ENCODE data around the gene HMCN1. TPM values are rescaled to one million over a fixed set of nuclear protein-coding genes. Genes with fewer than 3 reads are reported as not detected.

Gene HMCN1
- polyA plus RNA-seq, 2 donors, result 0.83 to 1.9 TPM

- H3K9me3 ChIP-seq (ENCODE audit: control insufficient read depth in 2 of 2, insufficient read depth in 1 of 2, low read depth in 1 of 2, low read length in 1 of 2), result no peaks in the 10 kb centered on the region
- H3K27ac ChIP-seq (ENCODE audit: low read depth in 2 of 2, low read length in 1 of 2), result no peak overlapping the region
- H3K36me3 ChIP-seq (ENCODE audit: control insufficient read depth in 2 of 2, insufficient read depth in 2 of 2, low read length in 1 of 2), result no peaks in the 10 kb centered on the region
- no peak overlapping the region for H3K4me3 ChIP-seq (ENCODE audit: low read depth in 1 of 2, low read length in 2 of 2)
- WGBS, 2 donors, result 68 to 77% methylated on average over 3 of the region's 3 CpGs
- H3K4me1 ChIP-seq (ENCODE audit: control insufficient read depth in 2 of 2, insufficient read depth in 2 of 2, low read length in 1 of 2), result no peaks in the 10 kb centered on the region
- H3K27me3 ChIP-seq (ENCODE audit: control insufficient read depth in 1 of 2, insufficient read depth in 2 of 2, low read length in 2 of 2), result no peaks in the 10 kb centered on the region
Observed at GRCh38 chr1:185856482-185856881, 122.3 kb downstream of the HMCN1 start.

- Histone ChIP-seq H3K4me1 (ENCODE audit: control insufficient read depth in 2 of 2, insufficient read depth in 2 of 2, low read length in 1 of 2) (no peaks in the 10 kb centered on the region), H3K27me3 (ENCODE audit: control insufficient read depth in 1 of 2, insufficient read depth in 2 of 2, low read length in 2 of 2) (no peaks in the 10 kb centered on the region), H3K4me3 (ENCODE audit: low read depth in 1 of 2, low read length in 2 of 2) (no peak overlapping the region), H3K36me3 (ENCODE audit: control insufficient read depth in 2 of 2, insufficient read depth in 2 of 2, low read length in 1 of 2) (no peaks in the 10 kb centered on the region), H3K9me3 (ENCODE audit: control insufficient read depth in 2 of 2, insufficient read depth in 1 of 2, low read depth in 1 of 2, low read length in 1 of 2) (no peaks in the 10 kb centered on the region), H3K27ac (ENCODE audit: low read depth in 2 of 2, low read length in 1 of 2) (no peak overlapping the region)
- 48 to 60% methylated on average over 2 of the region's 2 CpGs for WGBS, 2 donors
Observed at GRCh38 chr1:185857442-185857841, 123.3 kb downstream of the HMCN1 start.

- no peaks in the 10 kb centered on the region for H3K9me3 ChIP-seq (ENCODE audit: control insufficient read depth in 2 of 2, insufficient read depth in 1 of 2, low read depth in 1 of 2, low read length in 1 of 2)
- no peaks in the 10 kb centered on the region for H3K36me3 ChIP-seq (ENCODE audit: control insufficient read depth in 2 of 2, insufficient read depth in 2 of 2, low read length in 1 of 2)
- WGBS, 2 donors, result 93 to 96% methylated on average over 1 of the region's 1 CpG
- no peak overlapping the region for H3K4me3 ChIP-seq (ENCODE audit: low read depth in 1 of 2, low read length in 2 of 2)
- no peaks in the 10 kb centered on the region for H3K27me3 ChIP-seq (ENCODE audit: control insufficient read depth in 1 of 2, insufficient read depth in 2 of 2, low read length in 2 of 2)
- H3K4me1 ChIP-seq (ENCODE audit: control insufficient read depth in 2 of 2, insufficient read depth in 2 of 2, low read length in 1 of 2), result no peaks in the 10 kb centered on the region
- H3K27ac ChIP-seq (ENCODE audit: low read depth in 2 of 2, low read length in 1 of 2), result no peak overlapping the region
Observed at GRCh38 chr1:185860311-185860710, 126.1 kb downstream of the HMCN1 start.

- H3K4me1 ChIP-seq (ENCODE audit: control insufficient read depth in 2 of 2, insufficient read depth in 2 of 2, low read length in 1 of 2), result no peaks in the 10 kb centered on the region
- no peaks in the 10 kb centered on the region for H3K27me3 ChIP-seq (ENCODE audit: control insufficient read depth in 1 of 2, insufficient read depth in 2 of 2, low read length in 2 of 2)
- no peaks in the 10 kb centered on the region for H3K36me3 ChIP-seq (ENCODE audit: control insufficient read depth in 2 of 2, insufficient read depth in 2 of 2, low read length in 1 of 2)
- H3K4me3 ChIP-seq (ENCODE audit: low read depth in 1 of 2, low read length in 2 of 2), result no peak overlapping the region
- H3K27ac ChIP-seq (ENCODE audit: low read depth in 2 of 2, low read length in 1 of 2), result no peak overlapping the region
- 75 to 77% methylated on average over 1 of the region's 1 CpG for WGBS, 2 donors
- H3K9me3 ChIP-seq (ENCODE audit: control insufficient read depth in 2 of 2, insufficient read depth in 1 of 2, low read depth in 1 of 2, low read length in 1 of 2), result no peaks in the 10 kb centered on the region
Observed at GRCh38 chr1:185860859-185861258, 126.7 kb downstream of the HMCN1 start.

- no peak overlapping the region for H3K27ac ChIP-seq (ENCODE audit: low read depth in 2 of 2, low read length in 1 of 2)
- H3K36me3 ChIP-seq (ENCODE audit: control insufficient read depth in 2 of 2, insufficient read depth in 2 of 2, low read length in 1 of 2), result no peaks in the 10 kb centered on the region
- H3K9me3 ChIP-seq (ENCODE audit: control insufficient read depth in 2 of 2, insufficient read depth in 1 of 2, low read depth in 1 of 2, low read length in 1 of 2), result no peaks in the 10 kb centered on the region
- no peak overlapping the region for H3K4me3 ChIP-seq (ENCODE audit: low read depth in 1 of 2, low read length in 2 of 2)
- no peaks in the 10 kb centered on the region for H3K4me1 ChIP-seq (ENCODE audit: control insufficient read depth in 2 of 2, insufficient read depth in 2 of 2, low read length in 1 of 2)
- H3K27me3 ChIP-seq (ENCODE audit: control insufficient read depth in 1 of 2, insufficient read depth in 2 of 2, low read length in 2 of 2), result no peaks in the 10 kb centered on the region
Observed at GRCh38 chr1:185861630-185862029, 127.4 kb downstream of the HMCN1 start.

GRCh38 chr1:185862235-185862634, 128.0 kb downstream of the HMCN1 start:
- H3K9me3 ChIP-seq (ENCODE audit: control insufficient read depth in 2 of 2, insufficient read depth in 1 of 2, low read depth in 1 of 2, low read length in 1 of 2), result no peaks in the 10 kb centered on the region
- no peaks in the 10 kb centered on the region for H3K36me3 ChIP-seq (ENCODE audit: control insufficient read depth in 2 of 2, insufficient read depth in 2 of 2, low read length in 1 of 2)
- H3K27me3 ChIP-seq (ENCODE audit: control insufficient read depth in 1 of 2, insufficient read depth in 2 of 2, low read length in 2 of 2), result no peaks in the 10 kb centered on the region
- H3K4me1 ChIP-seq (ENCODE audit: control insufficient read depth in 2 of 2, insufficient read depth in 2 of 2, low read length in 1 of 2), result no peaks in the 10 kb centered on the region
- no peak overlapping the region for H3K27ac ChIP-seq (ENCODE audit: low read depth in 2 of 2, low read length in 1 of 2)
- WGBS, 2 donors, result 54 to 70% methylated on average over 3 of the region's 3 CpGs
- no peak overlapping the region for H3K4me3 ChIP-seq (ENCODE audit: low read depth in 1 of 2, low read length in 2 of 2)

GRCh38 chr1:185864331-185864730, 130.1 kb downstream of the HMCN1 start:
- no peaks in the 10 kb centered on the region for H3K9me3 ChIP-seq (ENCODE audit: control insufficient read depth in 2 of 2, insufficient read depth in 1 of 2, low read depth in 1 of 2, low read length in 1 of 2)
- H3K4me1 ChIP-seq (ENCODE audit: control insufficient read depth in 2 of 2, insufficient read depth in 2 of 2, low read length in 1 of 2), result no peaks in the 10 kb centered on the region
- no peak overlapping the region for H3K4me3 ChIP-seq (ENCODE audit: low read depth in 1 of 2, low read length in 2 of 2)
- H3K27ac ChIP-seq (ENCODE audit: low read depth in 2 of 2, low read length in 1 of 2), result no peak overlapping the region
- 82 to 89% methylated on average over 5 of the region's 5 CpGs for WGBS, 2 donors
- H3K27me3 ChIP-seq (ENCODE audit: control insufficient read depth in 1 of 2, insufficient read depth in 2 of 2, low read length in 2 of 2), result no peaks in the 10 kb centered on the region
- no peaks in the 10 kb centered on the region for H3K36me3 ChIP-seq (ENCODE audit: control insufficient read depth in 2 of 2, insufficient read depth in 2 of 2, low read length in 1 of 2)

- no peaks in the 10 kb centered on the region for H3K4me1 ChIP-seq (ENCODE audit: control insufficient read depth in 2 of 2, insufficient read depth in 2 of 2, low read length in 1 of 2)
- 65 to 81% methylated on average over 2 of the region's 2 CpGs for WGBS, 2 donors
- H3K36me3 ChIP-seq (ENCODE audit: control insufficient read depth in 2 of 2, insufficient read depth in 2 of 2, low read length in 1 of 2), result no peaks in the 10 kb centered on the region
- no peaks in the 10 kb centered on the region for H3K9me3 ChIP-seq (ENCODE audit: control insufficient read depth in 2 of 2, insufficient read depth in 1 of 2, low read depth in 1 of 2, low read length in 1 of 2)
- no peaks in the 10 kb centered on the region for H3K27me3 ChIP-seq (ENCODE audit: control insufficient read depth in 1 of 2, insufficient read depth in 2 of 2, low read length in 2 of 2)
- H3K27ac ChIP-seq (ENCODE audit: low read depth in 2 of 2, low read length in 1 of 2), result no peak overlapping the region
- no peak overlapping the region for H3K4me3 ChIP-seq (ENCODE audit: low read depth in 1 of 2, low read length in 2 of 2)
Observed at GRCh38 chr1:185864889-185865517, 130.8 kb downstream of the HMCN1 start.

- H3K4me3 ChIP-seq (ENCODE audit: low read depth in 1 of 2, low read length in 2 of 2), result no peak overlapping the region
- H3K27me3 ChIP-seq (ENCODE audit: control insufficient read depth in 1 of 2, insufficient read depth in 2 of 2, low read length in 2 of 2), result no peaks in the 10 kb centered on the region
- no peaks in the 10 kb centered on the region for H3K9me3 ChIP-seq (ENCODE audit: control insufficient read depth in 2 of 2, insufficient read depth in 1 of 2, low read depth in 1 of 2, low read length in 1 of 2)
- no peak overlapping the region for H3K27ac ChIP-seq (ENCODE audit: low read depth in 2 of 2, low read length in 1 of 2)
- H3K4me1 ChIP-seq (ENCODE audit: control insufficient read depth in 2 of 2, insufficient read depth in 2 of 2, low read length in 1 of 2), result no peaks in the 10 kb centered on the region
- no peaks in the 10 kb centered on the region for H3K36me3 ChIP-seq (ENCODE audit: control insufficient read depth in 2 of 2, insufficient read depth in 2 of 2, low read length in 1 of 2)
- WGBS, 2 donors, result 58 to 79% methylated on average over 2 of the region's 2 CpGs
Observed at GRCh38 chr1:185869590-185869989, 135.4 kb downstream of the HMCN1 start.

GRCh38 chr1:185871627-185872150, 137.5 kb downstream of the HMCN1 start:
- no peaks in the 10 kb centered on the region for H3K27me3 ChIP-seq (ENCODE audit: control insufficient read depth in 1 of 2, insufficient read depth in 2 of 2, low read length in 2 of 2)
- no peaks in the 10 kb centered on the region for H3K9me3 ChIP-seq (ENCODE audit: control insufficient read depth in 2 of 2, insufficient read depth in 1 of 2, low read depth in 1 of 2, low read length in 1 of 2)
- H3K4me3 ChIP-seq (ENCODE audit: low read depth in 1 of 2, low read length in 2 of 2), result no peak overlapping the region
- no peaks in the 10 kb centered on the region for H3K4me1 ChIP-seq (ENCODE audit: control insufficient read depth in 2 of 2, insufficient read depth in 2 of 2, low read length in 1 of 2)
- no peaks in the 10 kb centered on the region for H3K36me3 ChIP-seq (ENCODE audit: control insufficient read depth in 2 of 2, insufficient read depth in 2 of 2, low read length in 1 of 2)
- no peak overlapping the region for H3K27ac ChIP-seq (ENCODE audit: low read depth in 2 of 2, low read length in 1 of 2)
- WGBS, 2 donors, result 73 to 81% methylated on average over 2 of the region's 2 CpGs
